Measurements from ENCODE around the gene RBM33. TPM values are rescaled to one million over a fixed set of nuclear protein-coding genes. Genes with fewer than 3 reads are reported as not detected.

Gene RBM33
- polyA plus RNA-seq, 1 experiment, result 5.0 TPM

DNA sequence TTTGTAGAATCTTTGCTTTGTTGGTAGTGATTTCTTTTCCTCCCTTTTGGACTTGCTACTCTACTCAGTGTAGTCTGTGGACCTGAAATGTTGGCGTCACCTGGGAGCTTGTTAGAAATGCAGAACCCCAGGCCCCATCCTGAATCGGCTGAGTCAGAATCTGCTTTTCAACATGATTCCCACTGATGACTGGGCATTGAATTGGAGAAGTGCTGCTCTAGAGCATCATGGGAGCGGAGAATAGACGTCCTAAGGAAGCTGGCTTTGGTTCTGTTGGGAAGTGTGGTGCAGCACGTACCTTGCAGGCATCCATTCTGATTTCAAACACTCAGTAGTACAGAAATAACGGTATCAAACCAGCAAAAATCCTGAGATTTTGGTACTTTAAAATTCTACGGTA is 54.7 kb downstream of the RBM33 start:
- Histone ChIP-seq H3K36me3 (ENCODE audit: control insufficient read depth, insufficient read depth, low read length) (peaks cover 6% of the 10 kb centered on the region), H3K4me3 (ENCODE audit: low read depth, low read length) (no peak overlapping the region), H3K27me3 (ENCODE audit: control insufficient read depth, insufficient read depth, low read length) (no peaks in the 10 kb centered on the region)
- ChIA-PET CTCF (interaction anchor here (0.8 kb wide), 1 partner anchor 100 kb away, joined by 5 read pairs; no protein-coding TSS in a partner anchor), POLR2A (no interaction called here)
- TF ChIP-seq, protein P1, sequence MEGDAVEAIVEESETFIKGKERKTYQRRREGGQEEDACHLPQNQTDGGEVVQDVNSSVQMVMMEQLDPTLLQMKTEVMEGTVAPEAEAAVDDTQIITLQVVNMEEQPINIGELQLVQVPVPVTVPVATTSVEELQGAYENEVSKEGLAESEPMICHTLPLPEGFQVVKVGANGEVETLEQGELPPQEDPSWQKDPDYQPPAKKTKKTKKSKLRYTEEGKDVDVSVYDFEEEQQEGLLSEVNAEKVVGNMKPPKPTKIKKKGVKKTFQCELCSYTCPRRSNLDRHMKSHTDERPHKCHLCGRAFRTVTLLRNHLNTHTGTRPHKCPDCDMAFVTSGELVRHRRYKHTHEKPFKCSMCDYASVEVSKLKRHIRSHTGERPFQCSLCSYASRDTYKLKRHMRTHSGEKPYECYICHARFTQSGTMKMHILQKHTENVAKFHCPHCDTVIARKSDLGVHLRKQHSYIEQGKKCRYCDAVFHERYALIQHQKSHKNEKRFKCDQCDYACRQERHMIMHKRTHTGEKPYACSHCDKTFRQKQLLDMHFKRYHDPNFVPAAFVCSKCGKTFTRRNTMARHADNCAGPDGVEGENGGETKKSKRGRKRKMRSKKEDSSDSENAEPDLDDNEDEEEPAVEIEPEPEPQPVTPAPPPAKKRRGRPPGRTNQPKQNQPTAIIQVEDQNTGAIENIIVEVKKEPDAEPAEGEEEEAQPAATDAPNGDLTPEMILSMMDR (IDR thresholded peaks at IDR 0.05; ENCODE audit: insufficient read depth, low read depth, low read length), result no peak
- DNase-seq (ENCODE audit: low read depth), result no peak

- POLR2A ChIA-PET, result no interaction called here
- CTCF ChIA-PET, result no interaction called here
- TF ChIP-seq, protein P1 (IDR thresholded peaks at IDR 0.05; ENCODE audit: insufficient read depth, low read depth, low read length), result no peak
- DNase-seq (ENCODE audit: low read depth), result no peak
- H3K36me3 ChIP-seq (ENCODE audit: control insufficient read depth, insufficient read depth, low read length), result peaks cover 6% of the 10 kb centered on the region
- no peaks in the 10 kb centered on the region for H3K27me3 ChIP-seq (ENCODE audit: control insufficient read depth, insufficient read depth, low read length)
- no peak overlapping the region for H3K4me3 ChIP-seq (ENCODE audit: low read depth, low read length)
These were observed 56.4 kb downstream of the RBM33 start for GRCh38 chr7:155700847-155701246.

DNA sequence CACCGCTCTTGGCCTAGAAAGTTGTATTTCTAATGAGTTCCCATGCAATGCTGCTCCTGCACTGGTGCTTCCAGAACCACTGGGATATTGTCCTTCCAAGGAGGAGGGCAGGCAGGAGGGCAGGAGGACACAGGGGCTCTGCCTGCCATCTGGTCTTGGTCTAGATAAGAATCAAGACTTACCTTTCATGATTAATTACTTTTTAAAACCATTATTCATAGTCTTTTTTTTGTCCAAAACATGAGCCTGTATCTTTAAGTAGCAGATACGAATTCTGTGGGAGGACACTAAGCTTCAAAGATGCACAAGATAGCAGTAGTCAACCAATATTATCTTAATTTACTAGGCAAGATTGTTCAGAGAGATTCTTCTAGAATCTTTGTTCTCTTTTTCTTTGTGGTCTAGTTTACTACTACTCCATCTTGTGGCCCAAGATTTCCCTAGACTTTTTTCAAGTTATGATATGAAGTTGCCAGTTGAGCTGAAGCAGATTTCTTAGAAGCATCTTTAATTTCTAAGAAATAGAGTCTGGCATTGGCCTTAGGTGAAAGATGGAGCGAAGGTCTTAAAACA is 57.6 kb downstream of the RBM33 start:
- DNase-seq (ENCODE audit: low read depth), result no peak
- ChIA-PET POLR2A (no interaction called here), CTCF (interaction anchor here (0.6 to 3.1 kb wide), 4 partner anchors 8 to 104 kb away, joined by 3 to 11 read pairs (median 4); no protein-coding TSS in a partner anchor)
- TF ChIP-seq, protein P1 (IDR thresholded peaks at IDR 0.05; ENCODE audit: insufficient read depth, low read depth, low read length), result 0 out of 2 replicates have a peak, but pooled peaks have one; percentile 17
- Histone ChIP-seq H3K36me3 (ENCODE audit: control insufficient read depth, insufficient read depth, low read length) (peaks cover 9% of the 10 kb centered on the region), H3K4me3 (ENCODE audit: low read depth, low read length) (no peak overlapping the region), H3K27me3 (ENCODE audit: control insufficient read depth, insufficient read depth, low read length) (no peaks in the 10 kb centered on the region)

- Histone ChIP-seq H3K27me3 (ENCODE audit: control insufficient read depth, insufficient read depth, low read length) (no peaks in the 10 kb centered on the region), H3K4me3 (ENCODE audit: low read depth, low read length) (no peak overlapping the region), H3K36me3 (ENCODE audit: control insufficient read depth, insufficient read depth, low read length) (peaks cover 9% of the 10 kb centered on the region)
- ChIA-PET CTCF (interaction anchor here (0.6 to 3.1 kb wide), 4 partner anchors 10 to 104 kb away, joined by 3 to 11 read pairs (median 3); no protein-coding TSS in a partner anchor), POLR2A (no interaction called here)
- DNase-seq (ENCODE audit: low read depth), result no peak
- TF ChIP-seq, protein P1 (IDR thresholded peaks at IDR 0.05; ENCODE audit: insufficient read depth, low read depth, low read length), result no peak
These were observed 58.2 kb downstream of the RBM33 start for GRCh38 chr7:155702616-155703015.

DNA sequence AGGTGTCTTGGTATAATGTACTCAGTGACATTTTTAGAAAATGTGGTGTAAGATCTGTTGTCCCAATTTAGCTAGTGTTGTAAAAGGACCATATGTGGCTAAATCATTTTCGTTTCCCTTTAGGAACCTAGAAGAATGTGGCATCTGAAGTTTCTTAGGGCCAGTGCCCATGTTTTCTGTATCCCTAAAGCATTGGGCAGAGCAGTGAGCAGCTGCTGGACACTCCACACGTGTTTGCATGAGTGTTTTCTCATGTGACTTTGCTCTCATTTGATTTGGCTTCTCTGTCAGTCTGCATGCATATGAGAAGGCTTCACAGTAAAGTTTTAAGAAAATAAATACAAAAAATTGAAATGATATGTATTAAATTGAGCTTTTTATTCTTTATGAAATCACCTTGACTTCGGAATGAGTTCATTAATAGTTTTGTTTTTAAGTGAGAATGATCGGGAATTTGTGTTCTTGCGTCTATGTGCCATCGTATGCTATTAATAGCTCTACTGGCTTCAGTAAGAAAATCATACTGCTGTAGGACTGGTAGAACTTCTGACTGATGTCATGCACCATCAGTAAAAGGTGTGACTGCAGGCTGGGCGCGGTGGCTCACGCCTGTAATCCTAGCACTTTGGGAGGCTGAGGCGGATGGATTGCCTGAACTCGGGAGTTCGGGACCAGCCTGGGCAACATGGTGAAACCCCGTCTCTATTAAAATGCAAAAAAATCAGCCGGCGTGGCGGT is 61.3 kb downstream of the RBM33 start:
- POLR2A ChIA-PET, result no interaction called here
- Histone ChIP-seq H3K36me3 (ENCODE audit: control insufficient read depth, insufficient read depth, low read length) (peaks cover 13% of the 10 kb centered on the region), H3K27me3 (ENCODE audit: control insufficient read depth, insufficient read depth, low read length) (no peaks in the 10 kb centered on the region), H3K4me3 (ENCODE audit: low read depth, low read length) (no peak overlapping the region)
- TF ChIP-seq, protein P1 (IDR thresholded peaks at IDR 0.05; ENCODE audit: insufficient read depth, low read depth, low read length), result no peak
- DNase-seq (ENCODE audit: low read depth), result no peak
- CTCF ChIA-PET, result interaction anchor here (1.0 kb wide), 1 partner anchor 14 kb away, joined by 3 read pairs; no protein-coding TSS in a partner anchor
